WTC11 (cell line): ENCODE results near the gene COG1. TPM values are rescaled to one million over a fixed set of nuclear protein-coding genes. Genes with fewer than 3 reads are reported as not detected.

ENCODE experiments used
- ATAC-seq: fragments of 200-7000 bp; cut with Tn5 transposase; 2 replicates; pipeline ENCODE4 v1.10.0; 2021; ENCODE audit warnings: mild to moderate bottlenecking, moderate library complexity
- CTCF ChIA-PET: fragments of 300-600 bp; sonication (Branson Sonifier 250); formaldehyde crosslinking; loops from one replicate; lab custom pipeline; 2021; ENCODE audit warnings: antibody characterized with exemption; lab: Charles Lee
- POLR2A ChIA-PET: fragments of 350-600 bp; sonication (Branson Sonifier 250); formaldehyde crosslinking; loops from one replicate; lab custom pipeline; 2021; ENCODE audit warnings: antibody characterized with exemption; lab: Charles Lee
- DNase-seq: peaks from one replicate; pipeline ENCODE4 v3.0.0; 2021; ENCODE audit warnings: low spot score
- H3K27ac Mint-ChIP-seq: 2 replicates; pipeline ENCODE4 v1.8.0; 2021; ENCODE audit warnings: mixed read lengths
- H3K27me3 Mint-ChIP-seq: 2 replicates; pipeline ENCODE4 v1.8.0; 2021; ENCODE audit warnings: low read depth, mild to moderate bottlenecking, moderate library complexity, mixed read lengths
- H3K36me3 Mint-ChIP-seq: 2 replicates; pipeline ENCODE4 v1.8.0; 2021; ENCODE audit warnings: mixed read lengths
- H3K4me1 Mint-ChIP-seq: 2 replicates; pipeline ENCODE4 v1.8.0; 2022; ENCODE audit warnings: mixed read lengths
- H3K4me3 Mint-ChIP-seq: 2 replicates; pipeline ENCODE4 v1.8.0; 2021; ENCODE audit warnings: mild to moderate bottlenecking, moderate library complexity, mixed read lengths
- H3K9me3 Mint-ChIP-seq: 2 replicates; pipeline ENCODE4 v1.8.0; 2021; ENCODE audit warnings: mixed read lengths
- CREM ChIP-seq: sonication (generic); formaldehyde crosslinking; IDR thresholded peaks from 2 replicates; pipeline ENCODE4 v1.8.1; 2022; ENCODE audit warnings: mild to moderate bottlenecking, missing genetic modification reagents, moderate library complexity
- ESRRA ChIP-seq: sonication (generic); formaldehyde crosslinking; IDR thresholded peaks from 2 replicates; pipeline ENCODE4 v1.8.1; 2022; ENCODE audit warnings: mild to moderate bottlenecking, missing genetic modification reagents, borderline replicate concordance
- FOXJ3 ChIP-seq: sonication (generic); formaldehyde crosslinking; IDR thresholded peaks from 2 replicates; pipeline ENCODE4 v1.9.0; 2021; ENCODE audit warnings: missing genetic modification reagents, mild to moderate bottlenecking, borderline replicate concordance
- FOXK1 ChIP-seq: sonication (generic); formaldehyde crosslinking; IDR thresholded peaks from 2 replicates; pipeline ENCODE4 v1.8.0; 2022; ENCODE audit warnings: mild to moderate bottlenecking, moderate library complexity, missing genetic modification reagents
- FOXP4 ChIP-seq: sonication (generic); formaldehyde crosslinking; IDR thresholded peaks from 2 replicates; pipeline ENCODE4 v1.8.0; 2022; ENCODE audit warnings: mild to moderate bottlenecking, missing genetic modification reagents
- HMGXB4 ChIP-seq: sonication (generic); formaldehyde crosslinking; IDR thresholded peaks from 2 replicates; pipeline ENCODE4 v1.8.1; 2023; ENCODE audit warnings: mild to moderate bottlenecking, moderate library complexity, missing genetic modification reagents
- IRF2 ChIP-seq: sonication (generic); formaldehyde crosslinking; IDR thresholded peaks from 2 replicates; pipeline ENCODE4 v1.8.0; 2022; ENCODE audit warnings: low read depth, missing genetic modification reagents, borderline replicate concordance
- MLX ChIP-seq: sonication (generic); formaldehyde crosslinking; IDR thresholded peaks from 2 replicates; pipeline ENCODE4 v1.8.1; 2023; ENCODE audit warnings: mild to moderate bottlenecking, missing genetic modification reagents, moderate library complexity
- MYBL2 ChIP-seq: sonication (generic); formaldehyde crosslinking; IDR thresholded peaks from 2 replicates; pipeline ENCODE4 v1.8.1; 2023; ENCODE audit warnings: mild to moderate bottlenecking, moderate library complexity, missing genetic modification reagents
- TEAD1 ChIP-seq: sonication (generic); formaldehyde crosslinking; IDR thresholded peaks from 2 replicates; pipeline ENCODE4 v1.8.0; 2022; ENCODE audit warnings: mild to moderate bottlenecking, missing genetic modification reagents
- TEAD4 ChIP-seq: sonication (generic); formaldehyde crosslinking; IDR thresholded peaks from 2 replicates; pipeline ENCODE4 v1.8.0; 2022; ENCODE audit warnings: mild to moderate bottlenecking, missing genetic modification reagents
- TP53 ChIP-seq: sonication (generic); formaldehyde crosslinking; IDR thresholded peaks from 2 replicates; pipeline ENCODE4 v1.8.1; 2023; ENCODE audit warnings: mild to moderate bottlenecking, missing genetic modification reagents
- USF1 ChIP-seq: sonication (generic); formaldehyde crosslinking; IDR thresholded peaks from 2 replicates; pipeline ENCODE4 v1.8.0; 2022; ENCODE audit warnings: mild to moderate bottlenecking, missing genetic modification reagents
- USF2 ChIP-seq: sonication (generic); formaldehyde crosslinking; IDR thresholded peaks from 2 replicates; pipeline ENCODE4 v1.8.1; 2023; ENCODE audit warnings: mild to moderate bottlenecking, missing genetic modification reagents, moderate library complexity
- ZBTB43 ChIP-seq: sonication (generic); formaldehyde crosslinking; IDR thresholded peaks from 2 replicates; pipeline ENCODE4 v1.8.1; 2023; ENCODE audit warnings: mild to moderate bottlenecking, missing genetic modification reagents
- ZNF232 ChIP-seq: sonication (generic); formaldehyde crosslinking; IDR thresholded peaks from 2 replicates; pipeline ENCODE4 v1.8.0; 2022; ENCODE audit warnings: mild to moderate bottlenecking, missing genetic modification reagents
- ZNF281 ChIP-seq: sonication (generic); formaldehyde crosslinking; IDR thresholded peaks from 2 replicates; pipeline ENCODE4 v1.8.0; 2023; ENCODE audit warnings: mild to moderate bottlenecking, missing genetic modification reagents
- ZNF396 ChIP-seq: fragments of 250-450 bp; sonication (Bioruptor Pico); IDR thresholded peaks from 2 replicates; pipeline ENCODE4 v1.8.0; 2021; ENCODE audit warnings: mild to moderate bottlenecking, moderate library complexity, borderline replicate concordance
- ZNF425 ChIP-seq: fragments of 250-450 bp; sonication (Bioruptor Pico); conservative IDR thresholded peaks from 2 replicates; pipeline ENCODE4 v1.9.0; 2021; ENCODE audit warnings: mild to moderate bottlenecking
- ZSCAN18 ChIP-seq: fragments of 250-450 bp; sonication (Bioruptor Pico); IDR thresholded peaks from 2 replicates; pipeline ENCODE4 v2.1.2; 2022; ENCODE audit warnings: mild to moderate bottlenecking, moderate library complexity
- total RNA-seq: library from RNA; stranded (reverse); gene quantifications from 3 replicates; pipeline ENCODE4 v1.2.3, GENCODE V29; 2021

The COG1 gene
- total RNA-seq, 1 experiment from 2014 or later, result 22.6 TPM

- TF ChIP-seq ZSCAN18 (CRISPR knock-in tag), result no peak
- no peak for TF ChIP-seq ZBTB43 (CRISPR knock-in tag)
- TF ChIP-seq FOXK1, result no peak
- no peak for TF ChIP-seq IRF2 (CRISPR knock-in tag)
- no peak for TF ChIP-seq ZNF232 (CRISPR knock-in tag)
These were observed 4.8 kb upstream of the COG1 start (continued) for GRCh38 chr17:73188011-73188410.

- peak; percentile 50 for DNase-seq
- Mint-ChIP-seq H3K27me3 (no peaks in the 10 kb centered on the region), H3K36me3 (no peaks in the 10 kb centered on the region), H3K27ac (peak overlapping the region; percentile 27; the same call in 1 of the 2 replicates), H3K4me1 (peaks cover 19% of the 10 kb centered on the region), H3K4me3 (no peak overlapping the region), H3K9me3 (no peaks in the 10 kb centered on the region)
- ChIA-PET CTCF (interaction anchor here (0.6 to 4.0 kb wide), 18 partner anchors 17 to 633 kb away, joined by 3 to 48 read pairs (median 4); partner anchors contain the start of genes SLC39A11 and SSTR2), POLR2A (interaction anchor here (0.7 to 1.2 kb wide), 4 partner anchors 22 to 203 kb away, joined by 3 to 4 read pairs (median 3); partner anchors contain the start of gene SSTR2)
- ATAC-seq, result peak; percentile 43
- no peak for TF ChIP-seq ESRRA
- no peak for TF ChIP-seq ZNF281 (CRISPR knock-in tag)
- TF ChIP-seq ZNF396 (CRISPR knock-in tag), result no peak
- TF ChIP-seq CREM (CRISPR knock-in tag), result no peak
- no peak for TF ChIP-seq TP53 (CRISPR knock-in tag)
- TF ChIP-seq FOXK1, result no peak
- TF ChIP-seq HMGXB4 (CRISPR knock-in tag), result 0 out of 2 replicates have a peak, but pooled peaks have one; percentile 26
- TF ChIP-seq MLX, result no peak
- no peak for TF ChIP-seq FOXJ3 (CRISPR knock-in tag)
- TF ChIP-seq TEAD4 (CRISPR knock-in tag), result no peak
- TF ChIP-seq FOXP4 (CRISPR knock-in tag), result no peak
- no peak for TF ChIP-seq TEAD1 (CRISPR knock-in tag)
- peak; percentile 84 for TF ChIP-seq USF2
- no peak for TF ChIP-seq MYBL2 (CRISPR knock-in tag)
- TF ChIP-seq ZNF425, result no peak
- TF ChIP-seq USF1, result peak; percentile 79
These were observed 3.3 kb upstream of the COG1 start for GRCh38 chr17:73189417-73190099.
